ENCODE results near the gene SLC66A2. TPM values are rescaled to one million over a fixed set of nuclear protein-coding genes. Genes with fewer than 3 reads are reported as not detected.
A peak's percentile ranks its signal among the peaks of the same experiment; 100 is the strongest.
"Not testable (repeated sequence)": the region's sequence is repeated elsewhere in the genome, so short reads cannot be mapped to it uniquely, and the experiment has no call there.

SLC66A2 gene
- total and polyA plus RNA-seq, 3 donors from 2014 or later: 72.5 to 143 (median 87.0) TPM

DNA sequence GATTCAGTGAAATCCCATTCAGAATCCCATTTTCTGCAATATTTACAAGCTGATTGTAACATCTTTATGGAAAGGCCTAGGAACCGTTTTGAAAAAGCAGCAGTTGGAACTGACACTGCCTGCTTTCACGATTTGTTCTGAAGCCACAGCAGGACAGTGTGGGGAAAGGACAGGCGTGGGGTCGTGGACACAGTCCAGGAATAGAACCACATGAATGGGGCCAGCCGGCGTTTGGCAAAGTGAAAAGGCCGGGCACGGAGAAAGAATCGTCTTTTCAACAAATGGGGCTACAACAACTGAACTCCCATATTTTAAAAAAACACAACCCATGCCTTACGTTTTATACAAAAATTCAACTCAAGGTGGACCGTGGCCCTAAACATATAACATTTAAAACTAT, 69.8 kb downstream of the SLC66A2 start:
- TF ChIP-seq, protein P1, sequence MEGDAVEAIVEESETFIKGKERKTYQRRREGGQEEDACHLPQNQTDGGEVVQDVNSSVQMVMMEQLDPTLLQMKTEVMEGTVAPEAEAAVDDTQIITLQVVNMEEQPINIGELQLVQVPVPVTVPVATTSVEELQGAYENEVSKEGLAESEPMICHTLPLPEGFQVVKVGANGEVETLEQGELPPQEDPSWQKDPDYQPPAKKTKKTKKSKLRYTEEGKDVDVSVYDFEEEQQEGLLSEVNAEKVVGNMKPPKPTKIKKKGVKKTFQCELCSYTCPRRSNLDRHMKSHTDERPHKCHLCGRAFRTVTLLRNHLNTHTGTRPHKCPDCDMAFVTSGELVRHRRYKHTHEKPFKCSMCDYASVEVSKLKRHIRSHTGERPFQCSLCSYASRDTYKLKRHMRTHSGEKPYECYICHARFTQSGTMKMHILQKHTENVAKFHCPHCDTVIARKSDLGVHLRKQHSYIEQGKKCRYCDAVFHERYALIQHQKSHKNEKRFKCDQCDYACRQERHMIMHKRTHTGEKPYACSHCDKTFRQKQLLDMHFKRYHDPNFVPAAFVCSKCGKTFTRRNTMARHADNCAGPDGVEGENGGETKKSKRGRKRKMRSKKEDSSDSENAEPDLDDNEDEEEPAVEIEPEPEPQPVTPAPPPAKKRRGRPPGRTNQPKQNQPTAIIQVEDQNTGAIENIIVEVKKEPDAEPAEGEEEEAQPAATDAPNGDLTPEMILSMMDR (IDR thresholded peaks at IDR 0.05): no peak
- TF ChIP-seq POLR2A (IDR thresholded peaks at IDR 0.05): no peak
- Histone ChIP-seq H3K4me1 (no peaks in the 10 kb centered on the region), H3K9me3 (no peaks in the 10 kb centered on the region), H3K4me3 (no peak overlapping the region), H3K36me3 (ENCODE audit: low read depth, missing control alignments) (no peaks in the 10 kb centered on the region), H3K27me3 (no peaks in the 10 kb centered on the region), H3K27ac (no peak overlapping the region)
- intact Hi-C loops (cut with DNase I; ENCODE audit: low total_unique reads): no loop called here
- 85 to 90% methylated on average over 11 of the region's 11 CpGs for WGBS, 2 donors
- DNase-seq: peak; percentile 4

- TF ChIP-seq, protein P1 (IDR thresholded peaks at IDR 0.05): no peak
- TF ChIP-seq POLR2A (IDR thresholded peaks at IDR 0.05): no peak
- H3K4me1 ChIP-seq: no peaks in the 10 kb centered on the region
- no peak overlapping the region for H3K27ac ChIP-seq
- H3K36me3 ChIP-seq (ENCODE audit: low read depth, missing control alignments): no peaks in the 10 kb centered on the region
- H3K4me3 ChIP-seq: no peak overlapping the region
- WGBS, 2 donors: 89 to 91% methylated on average over 12 of the region's 12 CpGs
- H3K27me3 ChIP-seq: no peaks in the 10 kb centered on the region
- intact Hi-C loops (cut with DNase I; ENCODE audit: low total_unique reads): no loop called here
- no peaks in the 10 kb centered on the region for H3K9me3 ChIP-seq
- DNase-seq: peak; percentile 8
Observed at GRCh38 chr18:79879566-79879965, 71.9 kb downstream of the SLC66A2 start.

DNA sequence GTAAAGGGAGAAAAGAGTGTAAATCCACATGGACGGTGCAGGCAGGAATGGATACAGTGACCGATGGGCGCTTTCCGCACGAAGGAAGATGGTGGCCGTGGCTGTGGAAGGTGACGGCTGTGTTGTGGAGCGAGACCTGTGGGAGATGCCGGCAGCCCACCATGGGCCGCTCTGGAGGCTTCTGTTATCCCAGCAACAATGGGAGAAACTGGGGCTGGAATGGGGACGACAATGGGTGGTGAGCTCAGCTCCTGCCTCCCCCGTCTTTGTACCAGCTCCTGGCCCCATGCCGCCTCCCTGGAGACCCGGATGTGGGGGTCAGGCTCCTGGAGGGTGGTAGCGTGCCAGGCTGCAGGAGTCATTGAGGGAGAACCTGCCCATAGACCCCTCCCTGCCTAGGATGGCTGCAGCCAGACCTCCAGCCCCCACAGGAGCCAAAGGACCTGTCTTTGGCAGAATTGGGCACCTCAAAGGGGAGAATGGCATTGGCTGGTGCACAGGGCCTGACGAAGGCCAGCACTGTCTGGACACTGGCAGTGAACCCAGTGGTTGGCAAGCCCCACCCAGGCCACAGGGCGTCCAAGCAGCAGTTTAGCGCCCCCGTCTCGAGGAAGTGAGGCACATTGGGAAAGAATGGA, 72.6 kb downstream of the SLC66A2 start:
- no peak overlapping the region for H3K4me3 ChIP-seq
- no peaks in the 10 kb centered on the region for H3K9me3 ChIP-seq
- no peak for DNase-seq
- WGBS, 2 donors: 84 to 85% methylated on average over 16 to 20 of the region's 20 CpGs
- H3K27me3 ChIP-seq: no peaks in the 10 kb centered on the region
- H3K4me1 ChIP-seq: no peaks in the 10 kb centered on the region
- no peaks in the 10 kb centered on the region for H3K36me3 ChIP-seq (ENCODE audit: low read depth, missing control alignments)
- H3K27ac ChIP-seq: no peak overlapping the region
- TF ChIP-seq, protein P1 (IDR thresholded peaks at IDR 0.05): no peak
- TF ChIP-seq POLR2A (IDR thresholded peaks at IDR 0.05): no peak
- intact Hi-C loops (cut with DNase I; ENCODE audit: low total_unique reads): no loop called here

DNA sequence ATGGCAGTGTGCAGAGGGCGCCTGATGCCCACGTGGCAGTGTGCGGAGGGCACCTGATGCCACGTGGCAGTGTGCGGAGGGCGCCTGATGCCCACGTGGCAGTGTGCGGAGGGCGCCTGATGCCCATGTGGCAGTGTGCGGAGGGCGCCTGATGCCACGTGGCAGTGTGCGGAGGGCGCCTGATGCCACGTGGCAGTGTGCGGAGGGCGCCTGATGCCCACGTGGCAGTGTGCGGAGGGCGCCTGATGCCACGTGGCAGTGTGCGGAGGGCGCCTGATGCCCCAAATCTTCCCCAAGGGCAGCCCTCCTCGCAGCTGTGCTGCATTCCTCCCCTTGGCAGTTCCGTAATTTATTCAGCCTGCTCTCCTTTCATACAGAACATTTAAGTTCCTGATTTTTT, 73.2 kb downstream of the SLC66A2 start:
- DNase-seq; intact Hi-C loops (cut with DNase I; ENCODE audit: low total_unique reads); H3K27me3 ChIP-seq: not testable (repeated sequence)

GRCh38 chr18:79877163-79878091, 74.0 kb downstream of the SLC66A2 start:
- H3K27me3 ChIP-seq: no peaks in the 10 kb centered on the region

More for the DNA sequence above, 73.2 kb downstream of the SLC66A2 start:
- not testable (repeated sequence) for H3K4me1 ChIP-seq; H3K27ac ChIP-seq; H3K4me3 ChIP-seq; H3K9me3 ChIP-seq; H3K36me3 ChIP-seq (ENCODE audit: low read depth, missing control alignments)
- WGBS, 2 donors: 91 to 94% methylated on average over 25 of the region's 25 CpGs

More at GRCh38 chr18:79877163-79878091, 74.0 kb downstream of the SLC66A2 start:
- intact Hi-C loops (cut with DNase I; ENCODE audit: low total_unique reads): no loop called here
- WGBS, 2 donors: 65 to 66% methylated on average over 38 of the region's 38 CpGs
- no peaks in the 10 kb centered on the region for H3K4me1 ChIP-seq
- H3K36me3 ChIP-seq (ENCODE audit: low read depth, missing control alignments): no peaks in the 10 kb centered on the region
- H3K9me3 ChIP-seq: no peaks in the 10 kb centered on the region
- no peak overlapping the region for H3K27ac ChIP-seq
- no peak overlapping the region for H3K4me3 ChIP-seq
- no peak for DNase-seq
- TF ChIP-seq POLR2A (IDR thresholded peaks at IDR 0.05): no peak
- TF ChIP-seq, protein P1 (IDR thresholded peaks at IDR 0.05): no peak

Measured in testis (tissue), 3 donors.